Stimulated activated CD4-positive, alpha-beta T cell treated with anti-CD3 and anti-CD28 coated beads, Interleukin-12 subunit alpha, Interleukin-12 subunit beta, amount 100 ng/mL, for 24 hours (primary cell): Measurements from ENCODE around the gene DUSP1.
"Not testable (repeated sequence)": the region's sequence is repeated elsewhere in the genome, so short reads cannot be mapped to it uniquely, and the experiment has no call there.

Experiments used
- DNase-seq, 2 experiments: peaks; one replicate each; pipeline ENCODE4 v3.0.0-alpha.2; 2020; ENCODE audit warnings: low read depth in 2 of 2

The DUSP1 gene

GRCh38 chr5:172770675-172771438 is at the start of gene DUSP1:
TSS of gene DUSP1 (minus strand) at chr5:172771195. CDS start at chr5:172770952, 243 bp downstream.
- DNase-seq = peak; percentile 88 to 97

GRCh38 chr5:172820046-172820767 is 49.2 kb upstream of the DUSP1 start:
- DNase-seq = peak in 1 of 2 experiments; percentile 31

GRCh38 chr5:172819569-172819968 is 48.6 kb upstream of the DUSP1 start:
- no peak for DNase-seq

GRCh38 chr5:172818081-172818480 is 47.1 kb upstream of the DUSP1 start:
- DNase-seq = no peak

DNA sequence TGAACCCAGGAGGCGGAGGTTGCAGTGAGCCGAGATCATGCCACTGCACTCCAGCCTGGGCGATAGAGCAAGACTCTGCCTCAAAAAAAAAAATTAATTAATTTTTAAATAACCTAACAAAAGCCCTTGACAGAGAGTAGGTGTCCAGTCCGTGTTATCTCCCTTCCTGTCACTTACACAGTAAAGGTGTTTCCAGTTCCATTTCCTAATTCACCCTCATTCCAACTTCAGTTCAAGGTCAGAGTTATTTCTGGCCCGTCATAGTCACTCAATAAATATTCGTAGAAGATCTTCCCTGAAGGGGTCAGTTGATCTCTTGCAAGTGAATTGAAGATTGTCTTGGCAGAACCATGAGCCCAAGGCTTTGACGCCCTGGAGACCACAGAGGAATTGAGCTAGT is 46.7 kb upstream of the DUSP1 start:
- no peak for DNase-seq

DNA sequence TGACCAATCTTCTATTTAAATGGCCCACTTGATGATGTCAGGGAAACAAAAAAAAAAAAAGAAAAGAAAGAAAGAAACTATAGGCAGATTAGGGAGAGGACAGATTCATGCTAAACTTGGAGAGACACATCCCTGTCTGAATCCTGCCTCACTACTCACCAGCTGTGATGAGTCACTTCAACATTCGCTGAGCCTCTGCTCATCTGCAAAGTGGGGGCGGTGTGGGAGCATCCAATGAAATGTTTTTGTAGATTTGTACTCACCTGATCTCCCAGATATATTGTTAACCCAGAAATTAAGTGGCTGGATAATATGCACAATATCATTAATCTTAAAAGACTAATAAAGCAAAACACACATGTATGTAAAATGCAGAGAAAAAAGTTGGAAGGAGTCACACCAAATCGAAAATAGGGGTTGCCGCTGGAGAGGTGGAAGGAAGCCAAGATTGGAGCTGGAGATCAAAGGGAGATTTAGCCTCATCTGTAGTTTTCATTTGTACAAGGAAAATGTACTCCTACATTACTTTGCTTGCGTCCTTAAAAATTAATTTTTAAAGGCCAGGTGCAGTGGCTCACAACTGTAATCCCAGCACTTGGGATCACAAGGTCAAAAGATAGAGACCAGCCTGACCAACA is 46.0 kb upstream of the DUSP1 start:
- DNase-seq = no peak

DNA sequence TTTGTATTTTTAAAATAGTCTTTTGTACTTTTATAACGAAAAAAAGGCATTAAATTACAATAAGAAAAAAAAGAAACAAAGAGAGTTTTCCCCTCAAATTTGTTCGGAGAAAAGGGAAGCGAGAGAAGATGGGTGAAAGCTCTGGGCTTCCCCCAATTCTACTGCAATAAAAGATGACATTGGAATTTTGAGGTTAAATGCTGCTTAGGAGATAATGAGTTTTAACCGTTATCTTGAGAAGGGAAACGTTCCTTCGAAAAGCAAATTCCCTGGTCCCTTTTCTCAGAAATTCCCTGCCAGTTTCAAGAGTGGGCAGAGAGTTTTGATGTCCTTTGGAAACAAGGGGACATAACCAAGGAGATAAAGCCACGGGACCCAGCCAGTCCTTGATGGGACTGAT is 44.6 kb upstream of the DUSP1 start:
- DNase-seq = no peak

- not testable (repeated sequence) for DNase-seq
These were observed 40.0 kb upstream of the DUSP1 start for GRCh38 chr5:172810996-172811395.

DNA sequence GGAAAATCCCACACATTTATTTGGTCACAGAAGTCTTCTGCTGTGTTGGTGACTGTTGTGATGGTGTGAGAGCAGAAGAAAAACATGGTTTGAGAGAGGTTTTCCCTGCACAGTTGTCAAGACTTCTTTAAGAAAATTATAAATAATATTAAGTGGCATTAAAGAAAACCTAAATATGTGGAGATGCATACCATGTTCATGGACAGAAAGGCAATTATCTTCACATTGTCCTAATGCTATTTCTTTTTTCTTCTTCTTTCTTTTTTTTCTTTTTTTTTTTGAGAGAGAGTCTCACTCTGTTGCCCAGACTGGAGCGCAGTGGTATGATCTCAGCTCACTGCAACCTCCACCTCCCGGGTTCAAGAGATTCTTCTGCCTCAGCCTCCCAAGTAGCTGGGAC is 38.8 kb upstream of the DUSP1 start:
- DNase-seq = no peak

DNA sequence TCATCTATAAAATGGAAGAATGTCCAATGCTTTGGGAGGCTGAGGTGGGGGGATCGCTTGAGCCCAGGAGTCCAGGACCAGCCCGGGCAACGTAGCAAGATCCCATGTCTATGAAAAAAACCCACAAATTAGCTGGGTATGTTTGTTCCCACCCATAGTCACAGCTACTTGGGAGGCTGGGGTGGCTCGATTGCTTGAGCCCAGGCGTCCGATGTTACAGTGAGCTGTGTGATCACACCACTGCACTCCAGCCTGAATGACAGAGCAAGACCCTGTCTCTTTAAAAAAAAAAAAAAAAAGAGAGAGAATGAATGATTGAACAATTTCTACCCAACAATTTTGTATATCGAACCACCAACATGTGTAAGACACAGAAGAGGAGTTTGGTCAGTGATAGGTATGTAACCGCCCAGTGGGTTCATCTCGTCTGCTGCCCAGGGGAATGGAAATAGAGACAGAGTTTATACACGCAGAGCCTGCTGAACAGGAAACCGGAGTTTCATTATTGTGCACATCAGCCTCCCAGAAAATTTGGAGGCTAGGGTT is 36.8 kb upstream of the DUSP1 start:
- no peak for DNase-seq

- DNase-seq = peak; percentile 75 to 93
These were observed 36.1 kb upstream of the DUSP1 start for GRCh38 chr5:172806897-172807672.

DNA sequence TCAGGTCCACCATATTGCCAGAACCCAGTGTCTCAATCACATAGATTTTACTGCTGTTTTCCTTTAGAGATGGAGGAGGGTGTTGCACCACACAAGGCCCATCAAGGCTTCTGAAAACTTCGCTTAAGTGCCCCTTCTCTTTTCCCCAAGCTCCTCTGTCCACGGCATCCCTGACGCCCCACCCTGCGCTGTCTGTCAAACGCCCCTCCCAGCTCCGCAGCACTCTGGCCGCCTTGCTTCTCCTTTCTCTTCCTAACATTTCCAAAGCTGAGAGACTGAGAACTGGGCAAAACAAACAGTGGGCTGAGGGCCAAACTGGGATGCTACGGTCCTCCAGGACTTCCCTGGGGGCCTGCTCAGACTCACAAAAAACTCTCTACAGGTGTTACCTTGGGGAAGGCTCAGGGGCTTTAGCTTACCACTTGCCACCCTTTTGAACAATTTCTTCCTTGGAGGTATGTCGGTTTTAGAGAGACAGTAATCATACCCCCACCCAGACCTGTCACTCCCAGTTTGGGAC is 34.8 kb upstream of the DUSP1 start:
- DNase-seq = no peak

GRCh38 chr5:172805018-172805683 is 34.2 kb upstream of the DUSP1 start:
- no peak for DNase-seq

DNA sequence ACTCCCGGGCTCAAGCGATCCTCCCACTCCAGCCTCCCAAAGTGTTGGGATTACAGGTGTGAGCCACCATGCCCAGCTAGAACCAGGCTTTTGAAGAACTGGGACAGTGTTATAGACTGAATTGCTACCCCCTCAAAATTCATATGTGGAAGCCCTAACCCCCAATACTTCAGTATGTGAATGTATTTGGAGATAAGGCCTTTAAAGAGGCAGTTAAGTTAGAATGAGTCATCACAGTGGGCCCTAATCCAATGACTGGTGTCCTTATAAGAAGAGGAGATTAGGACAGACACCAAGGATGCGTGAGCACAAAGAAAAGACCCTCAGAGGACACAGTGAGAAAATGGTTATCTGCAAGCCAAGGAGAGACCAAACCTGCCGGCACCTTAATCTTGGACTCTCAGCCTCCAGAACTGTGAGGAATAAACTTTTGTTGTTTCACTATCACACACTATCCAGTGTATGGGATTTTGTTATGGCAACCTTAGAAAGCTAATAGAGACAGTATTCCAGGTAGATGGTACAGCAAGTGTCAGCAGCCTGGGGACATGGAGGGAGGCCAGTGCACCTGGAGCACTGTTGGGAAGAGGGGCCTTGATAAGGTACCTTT is 31.7 kb upstream of the DUSP1 start:
- DNase-seq = no peak

GRCh38 chr5:172802112-172802511 is 31.1 kb upstream of the DUSP1 start:
- no peak for DNase-seq

GRCh38 chr5:172801179-172801671 is 30.2 kb upstream of the DUSP1 start:
- no peak for DNase-seq

GRCh38 chr5:172800088-172800551 is 29.1 kb upstream of the DUSP1 start:
- no peak for DNase-seq

- no peak for DNase-seq
These were observed 28.4 kb upstream of the DUSP1 start for GRCh38 chr5:172799416-172799815.

DNA sequence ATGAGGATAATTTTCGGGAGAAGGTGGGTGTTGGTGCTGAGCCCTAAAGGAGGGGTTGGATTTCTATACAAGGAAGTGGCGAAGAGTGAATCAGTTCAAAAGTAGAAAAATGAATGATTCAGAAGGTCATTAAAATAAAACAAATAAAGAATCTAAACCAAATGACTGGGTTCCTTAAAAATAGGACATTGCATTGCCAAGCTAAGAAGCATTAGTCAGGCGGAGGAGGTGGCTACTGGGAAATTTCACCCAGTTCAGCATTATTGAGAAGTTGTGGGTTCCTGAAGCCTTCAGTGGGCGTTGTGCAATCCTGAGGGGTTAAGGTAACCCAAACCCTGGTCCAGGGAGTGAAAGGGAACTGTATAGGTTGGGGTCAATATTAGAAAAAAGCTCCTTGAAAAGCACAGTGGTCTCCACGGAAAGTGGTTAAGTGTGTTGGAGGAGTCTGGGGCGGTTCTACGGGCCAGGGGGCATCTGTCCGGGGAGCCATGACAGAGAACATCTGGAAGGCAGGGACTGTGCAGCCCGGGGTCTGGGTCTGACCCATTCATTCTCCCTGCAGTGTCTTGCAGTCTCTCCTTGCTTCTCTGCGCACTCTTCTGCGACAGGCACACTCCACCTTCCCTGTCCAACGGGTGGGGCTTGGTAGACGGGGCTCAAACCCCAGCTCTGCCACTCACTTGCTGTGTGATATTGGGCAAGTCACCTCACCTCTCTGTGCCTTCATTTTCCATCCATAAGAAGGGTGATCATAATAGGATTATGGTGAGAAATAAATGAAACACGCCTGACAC is 27.6 kb upstream of the DUSP1 start:
- no peak for DNase-seq
